Measurements from ENCODE around the gene RAPGEF4.
A peak's percentile ranks its signal among the peaks of the same experiment; 100 is the strongest.

Gene RAPGEF4

GRCh38 chr2:172861098-172861497 lies 125.5 kb downstream of the RAPGEF4 start:
- DNase-seq (ENCODE audit: low spot score): no peak

- DNase-seq (ENCODE audit: low spot score): no peak
These were observed 126.2 kb downstream of the RAPGEF4 start for GRCh38 chr2:172861656-172862476.

- no peak for DNase-seq (ENCODE audit: low spot score)
These were observed 127.7 kb downstream of the RAPGEF4 start for GRCh38 chr2:172863341-172863740.

GRCh38 chr2:172864182-172864581 lies 128.5 kb downstream of the RAPGEF4 start:
- DNase-seq (ENCODE audit: low spot score): peak; percentile 6

- no peak for DNase-seq (ENCODE audit: low spot score)
These were observed 129.8 kb downstream of the RAPGEF4 start for GRCh38 chr2:172865422-172865821.

- no peak for DNase-seq (ENCODE audit: low spot score)
These were observed 134.2 kb downstream of the RAPGEF4 start for GRCh38 chr2:172869861-172870260.

GRCh38 chr2:172870396-172870795 lies 134.8 kb downstream of the RAPGEF4 start:
- no peak for DNase-seq (ENCODE audit: low spot score)

- no peak for DNase-seq (ENCODE audit: low spot score)
These were observed 142.2 kb downstream of the RAPGEF4 start for GRCh38 chr2:172877826-172878225.

- DNase-seq (ENCODE audit: low spot score): no peak
These were observed 142.6 kb downstream of the RAPGEF4 start for GRCh38 chr2:172878260-172878659.

- DNase-seq (ENCODE audit: low spot score): no peak
These were observed 148.7 kb downstream of the RAPGEF4 start for GRCh38 chr2:172884336-172884735.

GRCh38 chr2:172885996-172886395 lies 150.4 kb downstream of the RAPGEF4 start:
- no peak for DNase-seq (ENCODE audit: low spot score)

GRCh38 chr2:172887280-172887679 lies 151.6 kb downstream of the RAPGEF4 start:
- DNase-seq (ENCODE audit: low spot score): no peak

GRCh38 chr2:172888714-172889669 lies 153.3 kb downstream of the RAPGEF4 start:
- no peak for DNase-seq (ENCODE audit: low spot score)

GRCh38 chr2:172889768-172890430 lies 154.3 kb downstream of the RAPGEF4 start:
- no peak for DNase-seq (ENCODE audit: low spot score)

GRCh38 chr2:172893111-172893510 lies 157.5 kb downstream of the RAPGEF4 start:
- DNase-seq (ENCODE audit: low spot score): no peak

- DNase-seq (ENCODE audit: low spot score): no peak
These were observed 158.0 kb downstream of the RAPGEF4 start for GRCh38 chr2:172893671-172894070.

GRCh38 chr2:172894689-172895387 lies 159.2 kb downstream of the RAPGEF4 start:
- no peak for DNase-seq (ENCODE audit: low spot score)

- DNase-seq (ENCODE audit: low spot score): no peak
These were observed 161.0 kb downstream of the RAPGEF4 start for GRCh38 chr2:172896661-172897081.

- no peak for DNase-seq (ENCODE audit: low spot score)
These were observed 165.2 kb downstream of the RAPGEF4 start for GRCh38 chr2:172900871-172901270.

GRCh38 chr2:172901913-172902312 lies 166.3 kb downstream of the RAPGEF4 start:
- no peak for DNase-seq (ENCODE audit: low spot score)

- no peak for DNase-seq (ENCODE audit: low spot score)
These were observed 168.6 kb downstream of the RAPGEF4 start for GRCh38 chr2:172904236-172904635.
